K562 (cell line): Measurements from ENCODE around the gene OLAH. TPM values are rescaled to one million over a fixed set of nuclear protein-coding genes. Genes with fewer than 3 reads are reported as not detected.
A peak's percentile ranks its signal among the peaks of the same experiment; 100 is the strongest.

Experiments
- BHLHE40 ChIP-seq: IDR thresholded peaks from 2 replicates; pipeline ENCODE4 v1.6.1; 2011; ENCODE audit warnings: low read length, improper control_type of control experiment
- CTBP1 ChIP-seq: fragments of 450-650 bp; IDR thresholded peaks from 2 replicates; pipeline ENCODE4 v1.6.1; 2016; ENCODE audit warnings: borderline replicate concordance
- FIP1L1 ChIP-seq: fragments of 200-400 bp; formaldehyde crosslinking; IDR thresholded peaks from 2 replicates; pipeline ENCODE4 v1.6.1; 2018; ENCODE audit warnings: mild to moderate bottlenecking, low read depth, low read length; ENCODE audit not compliant: poor library complexity, severe bottlenecking
- FOXJ2 ChIP-seq: fragments of 200-800 bp; sonication (Bioruptor generic); IDR thresholded peaks from 2 replicates; pipeline ENCODE4 v1.6.1; 2016; ENCODE audit warnings: missing genetic modification characterization, missing compliant biosample characterization
- GABPA ChIP-seq: fragments of 200-800 bp; sonication (Bioruptor generic); conservative IDR thresholded peaks from 2 replicates; pipeline ENCODE4 v1.6.1; 2016; ENCODE audit warnings: low read depth, missing genetic modification characterization, missing compliant biosample characterization
- HDAC3 ChIP-seq: fragments of 450-650 bp; IDR thresholded peaks from 2 replicates; pipeline ENCODE4 v1.6.1; 2018; ENCODE audit warnings: borderline replicate concordance, mild to moderate bottlenecking, moderate library complexity; ENCODE audit not compliant: partially characterized antibody
- HEY1 ChIP-seq: fragments of 250-450 bp; sonication (Bioruptor Pico); IDR thresholded peaks from 2 replicates; pipeline ENCODE4 v1.5.0; 2020; ENCODE audit warnings: mild to moderate bottlenecking, moderate library complexity, borderline replicate concordance
- JUN ChIP-seq, 2 experiments: sonication (generic) in 1 of 2; formaldehyde crosslinking in 1 of 2; IDR thresholded peaks; 2 replicates each; pipeline versions ENCODE4 v1.6.1 to v1.8.0; 2012 to 2022; ENCODE audit warnings: borderline replicate concordance in 2 of 2, mild to moderate bottlenecking in 2 of 2, improper control_type of control experiment in 1 of 2, low read depth in 1 of 2, low read length in 1 of 2, missing genetic modification reagents in 1 of 2
- LCOR ChIP-seq: sonication (generic); formaldehyde crosslinking; IDR thresholded peaks from 2 replicates; pipeline ENCODE4 v1.8.0; 2022; ENCODE audit warnings: mild to moderate bottlenecking, missing genetic modification reagents
- MBD2 ChIP-seq: sonication (generic); IDR thresholded peaks from 2 replicates; pipeline ENCODE4 v1.6.1; 2016; ENCODE audit warnings: low read depth, borderline replicate concordance
- MTA3 ChIP-seq: fragments of 450-650 bp; formaldehyde crosslinking; IDR thresholded peaks from 2 replicates; pipeline ENCODE4 v1.6.1; 2017; ENCODE audit warnings: mild to moderate bottlenecking, borderline replicate concordance
- NCOR1 ChIP-seq: fragments of 450-650 bp; IDR thresholded peaks from 2 replicates; pipeline ENCODE4 v1.6.1; 2016; ENCODE audit warnings: mild to moderate bottlenecking, moderate library complexity
- POLR2A ChIP-seq: fragments of 450-650 bp; conservative IDR thresholded peaks from 2 replicates; pipeline ENCODE4 v1.6.1; 2016
- POLR2B ChIP-seq: fragments of 450-650 bp; IDR thresholded peaks from 2 replicates; pipeline ENCODE4 v1.6.1; 2018; ENCODE audit warnings: low read depth; ENCODE audit not compliant: partially characterized antibody
- RBBP5 ChIP-seq: fragments of 200-600 bp; sonication (generic); IDR thresholded peaks from 2 replicates; pipeline ENCODE4 v1.6.1; 2012; ENCODE audit warnings: borderline replicate concordance, mild to moderate bottlenecking, low read length, control low read depth, inconsistent platforms; ENCODE audit not compliant: insufficient read depth, poor library complexity, severe bottlenecking
- RFX1 ChIP-seq: fragments of 450-650 bp; IDR thresholded peaks from 2 replicates; pipeline ENCODE4 v1.6.1; 2016; ENCODE audit warnings: mild to moderate bottlenecking, moderate library complexity
- ZNF354B ChIP-seq: fragments of 250-450 bp; sonication (Bioruptor Pico); IDR thresholded peaks from 2 replicates; pipeline ENCODE4 v1.4.0; 2020
- ZNF79 ChIP-seq: fragments of 250-450 bp; sonication (Bioruptor Pico); IDR thresholded peaks from 2 replicates; pipeline ENCODE4 v1.4.0; 2020; ENCODE audit warnings: low read depth, mild to moderate bottlenecking, moderate library complexity
- polyA plus RNA-seq, 8 experiments: library from polyadenylated mRNA; depleted of rRNA in 4 of 8; stranded (reverse) in 5 of 8; unstranded in 3 of 8; fragments of >200 nt; fragmentation: Nextera tagmentation in 2 of 8; fragmentation: Illumina TruSeq in 1 of 8; extraction: Ambion mirVana in 2 of 8; extraction: Trizol in 1 of 8; gene quantifications; 2 replicates each; pipeline versions ENCODE4 v1.2.1 to v1.2.3, GENCODE V29; 2011 to 2014; ENCODE audit warnings: inconsistent platforms in 1 of 8, missing spikeins in 1 of 8
- total RNA-seq, 7 experiments: library from RNA; depleted of rRNA in 6 of 7; stranded (reverse); fragments of >200 nt in 6 of 7; fragmentation: Illumina TruSeq in 2 of 7; extraction: Trizol in 2 of 7; gene quantifications; 2 replicates each; pipeline versions ENCODE4 v1.2.1 to v1.2.3, GENCODE V29; 2011 to 2021; ENCODE audit warnings: low replicate concordance in 1 of 7
- TF ChIP-seq, protein P1 (sequence below): fragments of 200-800 bp; sonication (Bioruptor generic); IDR thresholded peaks from 2 replicates; pipeline ENCODE4 v1.6.1; 2017; ENCODE audit warnings: missing genetic modification characterization, missing compliant biosample characterization
- TF ChIP-seq, protein P2 (sequence below): sonication (generic); formaldehyde crosslinking; IDR thresholded peaks from 2 replicates; pipeline ENCODE4 v1.8.0; 2022; ENCODE audit warnings: mild to moderate bottlenecking, missing genetic modification reagents
- TF ChIP-seq, protein P3 (sequence below), 2 experiments: IDR thresholded peaks; 2 replicates each; pipeline ENCODE4 v1.6.1; 2011; ENCODE audit warnings: borderline replicate concordance in 1 of 2, control low read depth in 1 of 2, low read depth in 1 of 2, low read length in 1 of 2, mild to moderate bottlenecking in 1 of 2, mixed read lengths in 1 of 2, moderate library complexity in 1 of 2; ENCODE audit not compliant: insufficient read depth in 1 of 2, insufficient read length in 1 of 2, poor library complexity in 1 of 2, severe bottlenecking in 1 of 2; ENCODE audit errors: extremely low read depth in 1 of 2
- TF ChIP-seq, protein P4 (sequence below): fragments of 450-650 bp; IDR thresholded peaks from 2 replicates; pipeline ENCODE4 v1.6.1; 2016; ENCODE audit warnings: borderline replicate concordance

OLAH gene
- total and polyA plus RNA-seq, 9 of the 15 experiments (the other 6 are each of a cell fraction or from before 2014, with no cell fraction given) = 0.11 to 0.45 (median 0.18) TPM; not detected in 3

DNA sequence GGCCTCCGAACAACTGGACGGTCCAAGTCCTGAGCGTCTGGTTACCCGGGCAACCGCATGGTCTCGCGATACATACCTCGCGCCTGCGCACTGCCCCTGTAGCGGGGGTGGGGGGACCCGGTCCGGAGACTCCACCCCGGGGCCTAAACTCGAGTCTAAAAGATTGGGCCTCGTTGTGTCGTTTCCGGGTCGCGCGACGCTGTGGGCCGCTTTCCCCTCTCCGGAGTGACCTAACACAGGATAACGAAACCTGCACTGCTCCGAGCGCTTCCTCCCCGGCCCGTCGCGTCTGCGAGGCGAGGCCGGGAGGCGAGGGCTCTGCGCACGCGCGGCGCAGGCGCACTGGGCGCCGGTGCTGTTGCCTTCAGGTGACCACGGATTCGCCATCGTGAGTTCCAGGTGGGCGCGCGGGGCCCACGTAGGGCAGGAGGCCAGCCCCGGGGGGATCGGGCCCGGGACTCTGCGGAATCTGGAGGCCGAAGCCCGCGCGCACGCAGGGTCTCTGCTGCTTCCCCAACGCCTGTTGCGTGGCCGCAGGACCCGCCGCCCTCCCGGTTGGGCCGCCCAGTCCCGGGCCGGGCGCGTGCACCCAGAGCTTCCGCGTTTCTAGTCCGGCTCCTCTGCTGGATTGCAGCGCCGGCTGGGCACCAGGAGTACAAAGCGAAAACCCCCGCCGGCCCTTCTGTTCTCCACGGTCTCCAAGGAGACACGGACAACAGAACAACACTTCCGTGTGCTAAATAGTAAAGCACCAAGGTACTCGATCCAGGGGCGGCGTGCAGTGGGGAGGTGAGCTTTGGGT, 53.5 kb downstream of the OLAH start, which contains the start of gene RPP38 (continued):
- TF ChIP-seq, protein P1, sequence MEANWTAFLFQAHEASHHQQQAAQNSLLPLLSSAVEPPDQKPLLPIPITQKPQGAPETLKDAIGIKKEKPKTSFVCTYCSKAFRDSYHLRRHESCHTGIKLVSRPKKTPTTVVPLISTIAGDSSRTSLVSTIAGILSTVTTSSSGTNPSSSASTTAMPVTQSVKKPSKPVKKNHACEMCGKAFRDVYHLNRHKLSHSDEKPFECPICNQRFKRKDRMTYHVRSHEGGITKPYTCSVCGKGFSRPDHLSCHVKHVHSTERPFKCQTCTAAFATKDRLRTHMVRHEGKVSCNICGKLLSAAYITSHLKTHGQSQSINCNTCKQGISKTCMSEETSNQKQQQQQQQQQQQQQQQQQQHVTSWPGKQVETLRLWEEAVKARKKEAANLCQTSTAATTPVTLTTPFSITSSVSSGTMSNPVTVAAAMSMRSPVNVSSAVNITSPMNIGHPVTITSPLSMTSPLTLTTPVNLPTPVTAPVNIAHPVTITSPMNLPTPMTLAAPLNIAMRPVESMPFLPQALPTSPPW (CRISPR knock-in tag) = peak; percentile 95
- TF ChIP-seq HDAC3 (no peak), ZNF79 (CRISPR knock-in tag) (no peak), GABPA (tag) (peak; percentile 77), POLR2A (peak; percentile 90), ZNF354B (no peak), NCOR1 (peak; percentile 24; the same call in 1 of the 2 replicates), BHLHE40 (peak; percentile 83), RFX1 (peak; percentile 98), HEY1 (CRISPR knock-in tag) (no peak), POLR2B (peak; percentile 98), FIP1L1 (peak; percentile 97), MBD2 (peak; percentile 39; the same call in 1 of the 2 replicates), FOXJ2 (tag) (peak; percentile 83), MTA3 (peak; percentile 82; the same call in 1 of the 2 replicates), JUN (IDR thresholded peaks at IDR 0.05; ENCODE audit: borderline replicate concordance, low read depth, low read length) (peak; percentile 7; the same call in 1 of the 2 replicates), JUN (CRISPR knock-in tag; IDR thresholded peaks at IDR 0.05; ENCODE audit: borderline replicate concordance) (no peak), CTBP1 (peak; percentile 72), RBBP5 (peak; percentile 98), LCOR (CRISPR knock-in tag) (0 out of 2 replicates have a peak, but pooled peaks have one; percentile 37)
- TF ChIP-seq, protein P2, sequence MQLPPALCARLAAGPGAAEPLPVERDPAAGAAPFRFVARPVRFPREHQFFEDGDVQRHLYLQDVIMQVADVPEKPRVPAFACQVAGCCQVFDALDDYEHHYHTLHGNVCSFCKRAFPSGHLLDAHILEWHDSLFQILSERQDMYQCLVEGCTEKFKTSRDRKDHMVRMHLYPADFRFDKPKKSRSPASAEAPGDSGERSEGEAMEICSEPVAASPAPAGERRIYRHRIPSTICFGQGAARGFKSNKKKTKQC (CRISPR knock-in tag) = peak; percentile 4; the same call in 1 of the 2 replicates
- TF ChIP-seq, protein P3, sequence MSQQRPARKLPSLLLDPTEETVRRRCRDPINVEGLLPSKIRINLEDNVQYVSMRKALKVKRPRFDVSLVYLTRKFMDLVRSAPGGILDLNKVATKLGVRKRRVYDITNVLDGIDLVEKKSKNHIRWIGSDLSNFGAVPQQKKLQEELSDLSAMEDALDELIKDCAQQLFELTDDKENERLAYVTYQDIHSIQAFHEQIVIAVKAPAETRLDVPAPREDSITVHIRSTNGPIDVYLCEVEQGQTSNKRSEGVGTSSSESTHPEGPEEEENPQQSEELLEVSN (IDR thresholded peaks at IDR 0.05; ENCODE audit: borderline replicate concordance in 1 of 2, extremely low read depth in 1 of 2, insufficient read depth in 1 of 2, insufficient read length in 1 of 2, low read depth in 1 of 2, low read length in 1 of 2, poor library complexity in 1 of 2, severe bottlenecking in 1 of 2) = peak; percentile 70 to 80
- TF ChIP-seq, protein P4, sequence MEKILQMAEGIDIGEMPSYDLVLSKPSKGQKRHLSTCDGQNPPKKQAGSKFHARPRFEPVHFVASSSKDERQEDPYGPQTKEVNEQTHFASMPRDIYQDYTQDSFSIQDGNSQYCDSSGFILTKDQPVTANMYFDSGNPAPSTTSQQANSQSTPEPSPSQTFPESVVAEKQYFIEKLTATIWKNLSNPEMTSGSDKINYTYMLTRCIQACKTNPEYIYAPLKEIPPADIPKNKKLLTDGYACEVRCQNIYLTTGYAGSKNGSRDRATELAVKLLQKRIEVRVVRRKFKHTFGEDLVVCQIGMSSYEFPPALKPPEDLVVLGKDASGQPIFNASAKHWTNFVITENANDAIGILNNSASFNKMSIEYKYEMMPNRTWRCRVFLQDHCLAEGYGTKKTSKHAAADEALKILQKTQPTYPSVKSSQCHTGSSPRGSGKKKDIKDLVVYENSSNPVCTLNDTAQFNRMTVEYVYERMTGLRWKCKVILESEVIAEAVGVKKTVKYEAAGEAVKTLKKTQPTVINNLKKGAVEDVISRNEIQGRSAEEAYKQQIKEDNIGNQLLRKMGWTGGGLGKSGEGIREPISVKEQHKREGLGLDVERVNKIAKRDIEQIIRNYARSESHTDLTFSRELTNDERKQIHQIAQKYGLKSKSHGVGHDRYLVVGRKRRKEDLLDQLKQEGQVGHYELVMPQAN = peak; percentile 55; the same call in 1 of the 2 replicates
